Measurements from ENCODE around the gene CPEB3.

Gene CPEB3

GRCh38 chr10:92309272-92309671, 18.4 kb upstream of the CPEB3 start:
- TF ChIP-seq CTCF (IDR thresholded peaks at IDR 0.05; ENCODE audit: insufficient read depth, low read depth, low read length, missing control alignments), result no peak
- H3K4me3 ChIP-seq (ENCODE audit: low read length), result no peak overlapping the region
- no peak for DNase-seq (ENCODE audit: low read depth)

GRCh38 chr10:92305133-92306072, 14.5 kb upstream of the CPEB3 start:
- no peak overlapping the region for H3K4me3 ChIP-seq (ENCODE audit: low read length)
- TF ChIP-seq CTCF (IDR thresholded peaks at IDR 0.05; ENCODE audit: insufficient read depth, low read depth, low read length, missing control alignments), result no peak
- no peak for DNase-seq (ENCODE audit: low read depth)

GRCh38 chr10:92304061-92304460, 13.2 kb upstream of the CPEB3 start:
- no peak overlapping the region for H3K4me3 ChIP-seq (ENCODE audit: low read length)
- no peak for DNase-seq (ENCODE audit: low read depth)
- TF ChIP-seq CTCF (IDR thresholded peaks at IDR 0.05; ENCODE audit: insufficient read depth, low read depth, low read length, missing control alignments), result no peak

- no peak overlapping the region for H3K4me3 ChIP-seq (ENCODE audit: low read length)
- TF ChIP-seq CTCF (IDR thresholded peaks at IDR 0.05; ENCODE audit: insufficient read depth, low read depth, low read length, missing control alignments), result no peak
- no peak for DNase-seq (ENCODE audit: low read depth)
These were observed 12.2 kb upstream of the CPEB3 start for GRCh38 chr10:92303096-92303495.

GRCh38 chr10:92298487-92298886, 7.6 kb upstream of the CPEB3 start:
- no peak overlapping the region for H3K4me3 ChIP-seq (ENCODE audit: low read length)
- TF ChIP-seq CTCF (IDR thresholded peaks at IDR 0.05; ENCODE audit: insufficient read depth, low read depth, low read length, missing control alignments), result no peak
- DNase-seq (ENCODE audit: low read depth), result no peak

- peak; percentile 60 for TF ChIP-seq CTCF (IDR thresholded peaks at IDR 0.05; ENCODE audit: insufficient read depth, low read depth, low read length, missing control alignments)
- peak; percentile 64 for DNase-seq (ENCODE audit: low read depth)
- peak overlapping the region; percentile 93 for H3K4me3 ChIP-seq (ENCODE audit: low read length)
These were observed 1.3 kb upstream of the CPEB3 start for GRCh38 chr10:92291921-92292845.
